Smooth muscle cell (in vitro differentiated cells): ENCODE measurements around the gene TOB2. TPM values are rescaled to one million over a fixed set of nuclear protein-coding genes. Genes with fewer than 3 reads are reported as not detected.

Experiments
- DNase-seq: peaks from one replicate; lab custom pipeline; 2025; ENCODE audit not compliant: unreplicated experiment; lab: John Stamatoyannopoulos, UW
- H2AFZ ChIP-seq: fragments of 200-600 bp; sonication (generic); 2 replicates; pipeline ENCODE4 v1.6.0; 2016; ENCODE audit warnings: antibody characterized with exemption, low read depth, mild to moderate bottlenecking
- H3F3A ChIP-seq: fragments of 200-600 bp; sonication (generic); 2 replicates; pipeline ENCODE4 v1.6.0; 2017; ENCODE audit warnings: antibody characterized with exemption, low read depth
- H3K27ac ChIP-seq: fragments of 200-600 bp; sonication (generic); 2 replicates; pipeline ENCODE4 v1.5.1; 2016; ENCODE audit warnings: low read depth, mild to moderate bottlenecking
- H3K27me3 ChIP-seq: fragments of 200-600 bp; sonication (generic); 2 replicates; pipeline ENCODE4 v1.6.1; 2016; ENCODE audit warnings: low read depth, mild to moderate bottlenecking
- H3K36me3 ChIP-seq: fragments of 200-600 bp; sonication (generic); 2 replicates; pipeline ENCODE4 v1.5.1; 2016; ENCODE audit warnings: low read depth
- H3K4me1 ChIP-seq: fragments of 200-600 bp; sonication (generic); 2 replicates; pipeline ENCODE4 v1.5.1; 2016; ENCODE audit warnings: low read depth
- H3K4me2 ChIP-seq: fragments of 200-600 bp; sonication (generic); 2 replicates; pipeline ENCODE4 v1.6.0; 2016; ENCODE audit warnings: mild to moderate bottlenecking
- H3K4me3 ChIP-seq: fragments of 200-600 bp; sonication (generic); 2 replicates; pipeline ENCODE4 v1.5.1; 2016; ENCODE audit warnings: mild to moderate bottlenecking
- H3K79me2 ChIP-seq: fragments of 200-600 bp; sonication (generic); 2 replicates; pipeline ENCODE4 v1.6.0; 2016; ENCODE audit warnings: low read depth, mild to moderate bottlenecking
- H3K9ac ChIP-seq: fragments of 200-600 bp; sonication (generic); 2 replicates; pipeline ENCODE4 v1.6.0; 2016; ENCODE audit warnings: low read depth
- H3K9me3 ChIP-seq: fragments of 200-600 bp; sonication (generic); replicated peaks from 2 replicates; pipeline ENCODE4 v1.5.1; 2016; ENCODE audit warnings: low read depth
- H4K20me1 ChIP-seq: fragments of 200-600 bp; sonication (generic); 2 replicates; pipeline ENCODE4 v1.6.0; 2016; ENCODE audit warnings: low read depth
- WGBS: methylation state at CpG from one replicate; pipeline ENCODE4 v1.1.7; 2016; ENCODE audit warnings: low lambda C conversion rate; 5-methylcytosine and 5-hydroxymethylcytosine counted together
- polyA plus RNA-seq: library from polyadenylated mRNA; unstranded; fragments of >200 nt; fragmentation: Nextera tagmentation; extraction: Ambion mirVana; gene quantifications from 2 replicates; pipeline ENCODE4 v1.2.1, GENCODE V29; 2016
- total RNA-seq: library from RNA; depleted of rRNA; stranded (reverse); fragments of >200 nt; gene quantifications from 2 replicates; pipeline ENCODE4 v1.2.3, GENCODE V29; 2014
- TF ChIP-seq, protein P1 (sequence below): fragments of 200-600 bp; sonication (generic); IDR thresholded peaks from 2 replicates; pipeline ENCODE4 v1.5.1; 2017; ENCODE audit warnings: borderline replicate concordance, mild to moderate bottlenecking, antibody characterized with exemption; ENCODE audit not compliant: insufficient read depth, poor library complexity, severe bottlenecking

TOB2 gene
- total and polyA plus RNA-seq, 2 experiments from 2014 or later, result 19.7 to 27.0 TPM

DNA sequence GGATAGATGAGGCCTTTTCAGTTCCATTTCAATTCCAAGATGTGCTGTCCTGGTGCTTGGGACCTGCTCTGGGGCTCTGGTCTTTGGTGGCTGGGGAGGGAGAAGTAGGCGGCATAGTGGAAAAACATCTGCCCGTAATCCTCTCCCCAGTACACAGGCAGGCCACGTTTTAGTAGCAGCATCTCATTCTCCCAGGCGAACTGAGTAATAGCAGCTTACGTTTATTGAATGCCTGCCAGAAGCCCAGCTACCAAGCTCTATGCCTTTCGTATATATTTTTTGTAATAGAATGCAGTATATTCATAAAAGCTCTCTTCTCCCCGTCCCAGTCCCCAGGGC is 33.8 kb upstream of the TOB2 start:
- WGBS, result 50% methylated on average over 7 of the region's 7 CpGs
- H3K27ac ChIP-seq, result peak overlapping the region; percentile 28
- no peak overlapping the region for H3K4me3 ChIP-seq
- no peaks in the 10 kb centered on the region for H3K36me3 ChIP-seq
- no peak for DNase-seq
- no peak overlapping the region for H2AFZ ChIP-seq
- no peaks in the 10 kb centered on the region for H3K27me3 ChIP-seq
- H4K20me1 ChIP-seq, result peaks cover 100% of the 10 kb centered on the region
- H3K4me2 ChIP-seq, result no peak overlapping the region
- H3K79me2 ChIP-seq, result peaks cover 81% of the 10 kb centered on the region
- TF ChIP-seq, protein P1, sequence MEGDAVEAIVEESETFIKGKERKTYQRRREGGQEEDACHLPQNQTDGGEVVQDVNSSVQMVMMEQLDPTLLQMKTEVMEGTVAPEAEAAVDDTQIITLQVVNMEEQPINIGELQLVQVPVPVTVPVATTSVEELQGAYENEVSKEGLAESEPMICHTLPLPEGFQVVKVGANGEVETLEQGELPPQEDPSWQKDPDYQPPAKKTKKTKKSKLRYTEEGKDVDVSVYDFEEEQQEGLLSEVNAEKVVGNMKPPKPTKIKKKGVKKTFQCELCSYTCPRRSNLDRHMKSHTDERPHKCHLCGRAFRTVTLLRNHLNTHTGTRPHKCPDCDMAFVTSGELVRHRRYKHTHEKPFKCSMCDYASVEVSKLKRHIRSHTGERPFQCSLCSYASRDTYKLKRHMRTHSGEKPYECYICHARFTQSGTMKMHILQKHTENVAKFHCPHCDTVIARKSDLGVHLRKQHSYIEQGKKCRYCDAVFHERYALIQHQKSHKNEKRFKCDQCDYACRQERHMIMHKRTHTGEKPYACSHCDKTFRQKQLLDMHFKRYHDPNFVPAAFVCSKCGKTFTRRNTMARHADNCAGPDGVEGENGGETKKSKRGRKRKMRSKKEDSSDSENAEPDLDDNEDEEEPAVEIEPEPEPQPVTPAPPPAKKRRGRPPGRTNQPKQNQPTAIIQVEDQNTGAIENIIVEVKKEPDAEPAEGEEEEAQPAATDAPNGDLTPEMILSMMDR, result no peak
- H3F3A ChIP-seq, result peaks cover 18% of the 10 kb centered on the region
- H3K9me3 ChIP-seq, result no peaks in the 10 kb centered on the region
- H3K4me1 ChIP-seq, result peaks cover 32% of the 10 kb centered on the region
- H3K9ac ChIP-seq, result no peak overlapping the region

DNA sequence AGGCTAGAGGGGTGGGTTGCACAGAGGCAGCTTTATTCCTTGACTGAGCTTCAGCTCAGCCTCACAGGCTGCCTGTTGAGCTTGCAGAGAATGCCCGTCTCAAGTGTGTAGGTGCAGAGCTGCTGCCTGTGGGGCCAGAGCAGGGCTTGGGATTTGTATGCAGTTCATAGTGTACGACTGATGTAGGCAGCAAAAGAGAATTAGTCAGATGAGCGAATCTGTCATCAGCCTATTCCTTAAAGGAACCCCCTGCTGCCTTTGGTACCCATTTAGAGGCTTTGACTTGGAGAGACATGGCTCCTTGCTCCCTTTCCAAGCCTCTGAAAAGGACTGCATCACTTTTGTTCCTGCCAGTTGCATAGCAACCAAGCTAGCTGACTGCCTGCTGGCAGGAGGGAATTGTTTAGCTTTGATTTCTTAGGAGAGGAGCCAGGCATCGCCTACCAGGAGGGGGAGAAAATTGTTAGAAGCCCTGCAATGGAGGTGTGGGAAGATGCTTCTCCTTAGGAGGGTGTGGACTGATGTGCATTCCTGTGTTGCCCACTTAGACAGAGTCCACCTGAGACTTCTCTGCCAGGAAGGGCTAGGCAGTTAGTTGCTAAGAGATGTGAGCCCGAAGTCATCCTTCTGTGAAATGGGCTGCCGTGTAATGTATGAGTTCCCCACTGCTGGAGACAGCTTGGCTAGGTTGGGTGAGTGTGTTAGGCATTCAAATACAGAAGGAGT is 33.2 kb upstream of the TOB2 start:
- peaks cover 100% of the 10 kb centered on the region for H4K20me1 ChIP-seq

DNA sequence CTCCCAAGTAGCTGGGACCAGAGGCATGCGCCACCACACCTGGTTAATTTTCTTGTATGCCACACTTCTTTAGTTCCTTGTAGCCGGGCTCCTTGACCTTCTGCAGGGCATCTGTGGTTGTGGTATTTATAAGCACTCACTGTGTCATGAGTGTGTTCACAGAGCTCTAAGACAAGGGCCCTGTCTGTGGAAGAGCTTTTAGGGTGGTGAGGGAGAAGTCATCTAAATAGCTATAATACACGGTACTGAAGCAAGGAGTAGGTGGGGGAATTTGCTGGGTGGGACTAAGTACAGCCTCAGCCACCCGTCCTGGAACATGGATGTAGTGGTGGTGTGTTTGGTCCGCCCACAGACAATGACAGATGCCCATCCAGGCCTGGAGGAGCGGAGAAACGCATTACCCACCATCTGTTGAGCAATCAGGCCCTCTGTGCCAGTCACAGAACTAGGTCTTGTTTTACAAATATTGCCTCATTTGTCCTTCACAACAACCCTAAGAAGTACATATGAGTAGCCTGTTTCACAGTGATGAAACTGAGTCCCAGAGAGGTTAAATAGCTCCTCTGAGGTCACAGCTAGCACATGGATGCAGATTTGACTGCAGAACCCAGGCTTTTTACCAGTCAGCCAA is 32.4 kb upstream of the TOB2 start:
- H3K36me3 ChIP-seq, result no peaks in the 10 kb centered on the region
- peaks cover 96% of the 10 kb centered on the region for H4K20me1 ChIP-seq
- H3K4me3 ChIP-seq, result no peak overlapping the region
- peaks cover 32% of the 10 kb centered on the region for H3K4me1 ChIP-seq
- TF ChIP-seq, protein P1, result no peak
- peaks cover 18% of the 10 kb centered on the region for H3F3A ChIP-seq
- H3K79me2 ChIP-seq, result peaks cover 78% of the 10 kb centered on the region
- H3K4me2 ChIP-seq, result no peak overlapping the region
- H2AFZ ChIP-seq, result no peak overlapping the region
- H3K9me3 ChIP-seq, result no peaks in the 10 kb centered on the region
- WGBS, result 69% methylated on average over 7 of the region's 7 CpGs
- no peak overlapping the region for H3K9ac ChIP-seq
- H3K27ac ChIP-seq, result peak overlapping the region; percentile 28
- DNase-seq, result no peak
- no peaks in the 10 kb centered on the region for H3K27me3 ChIP-seq

More for the DNA sequence above, 33.2 kb upstream of the TOB2 start:
- TF ChIP-seq, protein P1, result no peak
- Histone ChIP-seq H3K4me3 (no peak overlapping the region), H3K27me3 (no peaks in the 10 kb centered on the region), H3K27ac (peak overlapping the region; percentile 28), H3K9me3 (no peaks in the 10 kb centered on the region), H3K36me3 (no peaks in the 10 kb centered on the region), H3F3A (peaks cover 18% of the 10 kb centered on the region), H2AFZ (no peak overlapping the region), H3K9ac (no peak overlapping the region), H3K4me1 (peaks cover 32% of the 10 kb centered on the region), H3K79me2 (peaks cover 81% of the 10 kb centered on the region), H3K4me2 (no peak overlapping the region)
- 71% methylated on average over 6 of the region's 6 CpGs for WGBS
- DNase-seq, result no peak
